ENCODE data around the gene ST13.
"Not testable (repeated sequence)": the region's sequence is repeated elsewhere in the genome, so short reads cannot be mapped to it uniquely, and the experiment has no call there.

The ST13 gene

GRCh38 chr22:40838486-40838885 lies 18.0 kb downstream of the ST13 start:
- H3K27me3 ChIP-seq (ENCODE audit: insufficient read depth, insufficient read length): no peaks in the 10 kb centered on the region
- no peak overlapping the region for H3K4me3 ChIP-seq (ENCODE audit: insufficient read length, low read depth)
- no peaks in the 10 kb centered on the region for H3K4me1 ChIP-seq (ENCODE audit: insufficient read depth, insufficient read length)
- no peak overlapping the region for H3K9ac ChIP-seq (ENCODE audit: insufficient read length, low read depth)
- TF ChIP-seq SUZ12 (IDR thresholded peaks at IDR 0.05; ENCODE audit: extremely low read depth, insufficient read depth, insufficient read length): no peak
- no peak for TF ChIP-seq ZNF274 (IDR thresholded peaks at IDR 0.05; ENCODE audit: low read depth, low read length)
- no peak for TF ChIP-seq YY1 (IDR thresholded peaks at IDR 0.05; ENCODE audit: insufficient read depth, insufficient read length)
- DNase-seq (ENCODE audit: low read depth, low spot score): no peak
- no peaks in the 10 kb centered on the region for H3K9me3 ChIP-seq (ENCODE audit: insufficient read depth, low read length)
- H3K36me3 ChIP-seq (ENCODE audit: insufficient read depth, insufficient read length, low read length): peaks cover 89% of the 10 kb centered on the region

DNA sequence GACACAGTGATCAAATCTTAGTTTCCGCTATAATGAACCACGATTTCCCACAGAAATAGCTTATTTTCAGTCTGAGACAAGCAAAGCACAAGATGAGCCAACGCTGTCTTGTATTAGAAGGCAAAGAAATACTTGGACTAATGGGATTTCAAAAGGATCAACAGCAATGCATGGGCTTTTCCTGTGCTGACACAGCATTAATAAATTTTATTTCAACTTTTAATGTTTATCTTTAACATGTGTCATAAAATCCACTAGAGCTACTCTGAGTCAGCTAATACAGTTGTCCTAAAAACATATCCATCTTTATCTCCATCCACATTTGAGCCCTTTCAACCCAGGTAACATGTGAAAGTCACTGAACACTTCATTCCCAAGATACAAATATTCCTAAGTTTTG lies 21.8 kb downstream of the ST13 start:
- H3K27me3 ChIP-seq (ENCODE audit: insufficient read depth, insufficient read length): no peaks in the 10 kb centered on the region
- H3K4me3 ChIP-seq (ENCODE audit: insufficient read length, low read depth): no peak overlapping the region
- no peaks in the 10 kb centered on the region for H3K9me3 ChIP-seq (ENCODE audit: insufficient read depth, low read length)
- TF ChIP-seq ZNF274 (IDR thresholded peaks at IDR 0.05; ENCODE audit: low read depth, low read length) (no peak), SUZ12 (IDR thresholded peaks at IDR 0.05; ENCODE audit: extremely low read depth, insufficient read depth, insufficient read length) (no peak), YY1 (IDR thresholded peaks at IDR 0.05; ENCODE audit: insufficient read depth, insufficient read length) (no peak)
- H3K36me3 ChIP-seq (ENCODE audit: insufficient read depth, insufficient read length, low read length): peaks cover 87% of the 10 kb centered on the region
- DNase-seq (ENCODE audit: low read depth, low spot score): no peak
- H3K4me1 ChIP-seq (ENCODE audit: insufficient read depth, insufficient read length): no peaks in the 10 kb centered on the region
- H3K9ac ChIP-seq (ENCODE audit: insufficient read length, low read depth): no peak overlapping the region

GRCh38 chr22:40829131-40829530 lies 27.3 kb downstream of the ST13 start:
- H3K36me3 ChIP-seq (ENCODE audit: insufficient read depth, insufficient read length, low read length): peaks cover 71% of the 10 kb centered on the region

GRCh38 chr22:40826984-40827741 lies 29.3 kb downstream of the ST13 start:
- H3K27me3 ChIP-seq (ENCODE audit: insufficient read depth, insufficient read length): no peaks in the 10 kb centered on the region
- DNase-seq (ENCODE audit: low read depth, low spot score): no peak
- H3K4me3 ChIP-seq (ENCODE audit: insufficient read length, low read depth): no peak overlapping the region
- H3K9me3 ChIP-seq (ENCODE audit: insufficient read depth, low read length): no peaks in the 10 kb centered on the region
- TF ChIP-seq YY1 (IDR thresholded peaks at IDR 0.05; ENCODE audit: insufficient read depth, insufficient read length) (no peak), ZNF274 (IDR thresholded peaks at IDR 0.05; ENCODE audit: low read depth, low read length) (no peak), SUZ12 (IDR thresholded peaks at IDR 0.05; ENCODE audit: extremely low read depth, insufficient read depth, insufficient read length) (no peak)
- H3K9ac ChIP-seq (ENCODE audit: insufficient read length, low read depth): no peak overlapping the region
- H3K4me1 ChIP-seq (ENCODE audit: insufficient read depth, insufficient read length): no peaks in the 10 kb centered on the region
- H3K36me3 ChIP-seq (ENCODE audit: insufficient read depth, insufficient read length, low read length): peaks cover 64% of the 10 kb centered on the region

More at GRCh38 chr22:40829131-40829530, 27.3 kb downstream of the ST13 start:
- H3K4me1 ChIP-seq (ENCODE audit: insufficient read depth, insufficient read length): no peaks in the 10 kb centered on the region
- H3K9ac ChIP-seq (ENCODE audit: insufficient read length, low read depth): no peak overlapping the region
- DNase-seq (ENCODE audit: low read depth, low spot score): no peak
- H3K4me3 ChIP-seq (ENCODE audit: insufficient read length, low read depth): no peak overlapping the region
- H3K27me3 ChIP-seq (ENCODE audit: insufficient read depth, insufficient read length): no peaks in the 10 kb centered on the region
- H3K9me3 ChIP-seq (ENCODE audit: insufficient read depth, low read length): no peaks in the 10 kb centered on the region
- TF ChIP-seq YY1 (IDR thresholded peaks at IDR 0.05; ENCODE audit: insufficient read depth, insufficient read length) (no peak), ZNF274 (IDR thresholded peaks at IDR 0.05; ENCODE audit: low read depth, low read length) (no peak), SUZ12 (IDR thresholded peaks at IDR 0.05; ENCODE audit: extremely low read depth, insufficient read depth, insufficient read length) (no peak)

GRCh38 chr22:40826292-40826691 lies 30.1 kb downstream of the ST13 start:
- H3K9ac ChIP-seq (ENCODE audit: insufficient read length, low read depth); H3K9me3 ChIP-seq (ENCODE audit: insufficient read depth, low read length): not testable (repeated sequence)
- peaks cover 56% of the 10 kb centered on the region for H3K36me3 ChIP-seq (ENCODE audit: insufficient read depth, insufficient read length, low read length)

GRCh38 chr22:40823426-40823825 lies 33.0 kb downstream of the ST13 start:
- Histone ChIP-seq H3K4me3 (ENCODE audit: insufficient read length, low read depth) (no peak overlapping the region), H3K36me3 (ENCODE audit: insufficient read depth, insufficient read length, low read length) (peaks cover 27% of the 10 kb centered on the region), H3K9ac (ENCODE audit: insufficient read length, low read depth) (no peak overlapping the region), H3K27me3 (ENCODE audit: insufficient read depth, insufficient read length) (no peaks in the 10 kb centered on the region), H3K4me1 (ENCODE audit: insufficient read depth, insufficient read length) (no peaks in the 10 kb centered on the region), H3K9me3 (ENCODE audit: insufficient read depth, low read length) (no peaks in the 10 kb centered on the region)
- DNase-seq (ENCODE audit: low read depth, low spot score): no peak
- TF ChIP-seq ZNF274 (IDR thresholded peaks at IDR 0.05; ENCODE audit: low read depth, low read length): no peak
- TF ChIP-seq YY1 (IDR thresholded peaks at IDR 0.05; ENCODE audit: insufficient read depth, insufficient read length): no peak
- no peak for TF ChIP-seq SUZ12 (IDR thresholded peaks at IDR 0.05; ENCODE audit: extremely low read depth, insufficient read depth, insufficient read length)

More at GRCh38 chr22:40826292-40826691, 30.1 kb downstream of the ST13 start:
- not testable (repeated sequence) for H3K4me3 ChIP-seq (ENCODE audit: insufficient read length, low read depth); H3K27me3 ChIP-seq (ENCODE audit: insufficient read depth, insufficient read length); H3K4me1 ChIP-seq (ENCODE audit: insufficient read depth, insufficient read length); DNase-seq (ENCODE audit: low read depth, low spot score)

DNA sequence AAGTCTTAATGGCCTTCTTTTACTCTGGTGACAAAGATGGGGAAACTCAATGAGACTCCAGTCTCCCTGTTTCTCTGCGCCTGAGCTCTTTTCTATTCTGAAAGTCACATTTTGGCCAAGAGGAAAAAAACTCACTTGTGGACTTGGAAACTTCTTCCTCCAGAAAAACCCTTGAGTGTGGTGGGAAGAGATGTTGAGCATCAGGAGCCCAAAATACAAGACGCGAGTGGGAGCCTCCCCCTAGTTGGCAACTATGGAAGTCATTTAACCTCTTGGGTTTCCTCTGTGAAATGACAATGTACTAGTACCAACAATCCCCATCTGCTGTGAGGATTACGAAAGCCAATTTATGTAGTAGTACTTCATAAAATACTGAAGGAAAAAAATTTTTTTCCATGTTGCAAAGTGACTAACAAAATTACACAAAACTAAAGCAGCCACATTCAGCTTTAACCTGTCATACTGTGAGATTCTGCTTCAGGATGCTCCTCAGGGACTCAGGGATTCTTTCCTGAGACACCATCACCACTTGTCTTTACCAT lies 36.8 kb downstream of the ST13 start:
- H3K4me1 ChIP-seq (ENCODE audit: insufficient read depth, insufficient read length): peaks cover 2% of the 10 kb centered on the region
- DNase-seq (ENCODE audit: low read depth, low spot score): no peak
- peak overlapping the region; percentile 61 for H3K9ac ChIP-seq (ENCODE audit: insufficient read length, low read depth)
- H3K36me3 ChIP-seq (ENCODE audit: insufficient read depth, insufficient read length, low read length): peaks cover 12% of the 10 kb centered on the region
- H3K27me3 ChIP-seq (ENCODE audit: insufficient read depth, insufficient read length): no peaks in the 10 kb centered on the region
- no peak overlapping the region for H3K4me3 ChIP-seq (ENCODE audit: insufficient read length, low read depth)
- TF ChIP-seq ZNF274 (IDR thresholded peaks at IDR 0.05; ENCODE audit: low read depth, low read length): no peak
- TF ChIP-seq SUZ12 (IDR thresholded peaks at IDR 0.05; ENCODE audit: extremely low read depth, insufficient read depth, insufficient read length): no peak
- H3K9me3 ChIP-seq (ENCODE audit: insufficient read depth, low read length): no peaks in the 10 kb centered on the region
